GM13977 (cell line): ENCODE measurements around the gene IGLL5.

ENCODE experiments used
- DNase-seq: peaks from one replicate; pipeline ENCODE4 v3.0.0; 2012; ENCODE audit warnings: low spot score
- in situ Hi-C: fragments of 300-500 bp; cut with MboI; formaldehyde crosslinking; loops from one replicate; pipeline ENCODE4 v1.12.0; 2022; ENCODE audit warnings: low sequenced_read_pairs, low pct_unique_long_range_greater_than_20kb, mixed read lengths, inconsistent platforms; ENCODE audit not compliant: unreplicated experiment
- TF ChIP-seq, protein P1 (sequence below): IDR thresholded peaks from 2 replicates; pipeline ENCODE4 v1.5.1; 2012; ENCODE audit warnings: mild to moderate bottlenecking, control low read depth; ENCODE audit not compliant: insufficient read depth; ENCODE audit errors: extremely low read depth, missing control alignments

Gene IGLL5

GRCh38 chr22:22854466-22854865 lies 33.1 kb upstream of the IGLL5 start:
- TF ChIP-seq, protein P1, sequence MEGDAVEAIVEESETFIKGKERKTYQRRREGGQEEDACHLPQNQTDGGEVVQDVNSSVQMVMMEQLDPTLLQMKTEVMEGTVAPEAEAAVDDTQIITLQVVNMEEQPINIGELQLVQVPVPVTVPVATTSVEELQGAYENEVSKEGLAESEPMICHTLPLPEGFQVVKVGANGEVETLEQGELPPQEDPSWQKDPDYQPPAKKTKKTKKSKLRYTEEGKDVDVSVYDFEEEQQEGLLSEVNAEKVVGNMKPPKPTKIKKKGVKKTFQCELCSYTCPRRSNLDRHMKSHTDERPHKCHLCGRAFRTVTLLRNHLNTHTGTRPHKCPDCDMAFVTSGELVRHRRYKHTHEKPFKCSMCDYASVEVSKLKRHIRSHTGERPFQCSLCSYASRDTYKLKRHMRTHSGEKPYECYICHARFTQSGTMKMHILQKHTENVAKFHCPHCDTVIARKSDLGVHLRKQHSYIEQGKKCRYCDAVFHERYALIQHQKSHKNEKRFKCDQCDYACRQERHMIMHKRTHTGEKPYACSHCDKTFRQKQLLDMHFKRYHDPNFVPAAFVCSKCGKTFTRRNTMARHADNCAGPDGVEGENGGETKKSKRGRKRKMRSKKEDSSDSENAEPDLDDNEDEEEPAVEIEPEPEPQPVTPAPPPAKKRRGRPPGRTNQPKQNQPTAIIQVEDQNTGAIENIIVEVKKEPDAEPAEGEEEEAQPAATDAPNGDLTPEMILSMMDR = no peak
- in situ Hi-C loops = no loop called here
- no peak for DNase-seq

DNA sequence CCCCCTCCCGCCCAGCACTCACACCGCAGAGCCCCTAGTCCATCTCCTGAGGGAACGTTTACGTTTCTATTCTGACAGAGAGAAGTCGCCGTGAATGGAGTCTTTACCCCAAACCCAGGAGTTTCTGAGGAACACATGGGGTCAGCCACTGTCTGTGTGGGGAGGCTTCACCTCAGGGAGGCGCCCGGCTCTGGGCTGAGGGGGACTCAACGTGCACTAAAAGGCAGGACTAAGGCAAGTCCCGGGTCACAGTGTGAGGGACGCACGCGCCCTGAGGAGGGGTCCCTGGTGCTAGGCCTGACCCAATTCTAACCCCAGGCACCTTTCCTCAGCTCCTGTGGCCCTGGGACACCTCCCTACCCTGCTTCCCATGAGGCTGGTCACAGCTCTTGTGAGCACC lies 32.5 kb upstream of the IGLL5 start:
- no peak for DNase-seq
- TF ChIP-seq, protein P1 = no peak
- in situ Hi-C loops = no loop called here

DNA sequence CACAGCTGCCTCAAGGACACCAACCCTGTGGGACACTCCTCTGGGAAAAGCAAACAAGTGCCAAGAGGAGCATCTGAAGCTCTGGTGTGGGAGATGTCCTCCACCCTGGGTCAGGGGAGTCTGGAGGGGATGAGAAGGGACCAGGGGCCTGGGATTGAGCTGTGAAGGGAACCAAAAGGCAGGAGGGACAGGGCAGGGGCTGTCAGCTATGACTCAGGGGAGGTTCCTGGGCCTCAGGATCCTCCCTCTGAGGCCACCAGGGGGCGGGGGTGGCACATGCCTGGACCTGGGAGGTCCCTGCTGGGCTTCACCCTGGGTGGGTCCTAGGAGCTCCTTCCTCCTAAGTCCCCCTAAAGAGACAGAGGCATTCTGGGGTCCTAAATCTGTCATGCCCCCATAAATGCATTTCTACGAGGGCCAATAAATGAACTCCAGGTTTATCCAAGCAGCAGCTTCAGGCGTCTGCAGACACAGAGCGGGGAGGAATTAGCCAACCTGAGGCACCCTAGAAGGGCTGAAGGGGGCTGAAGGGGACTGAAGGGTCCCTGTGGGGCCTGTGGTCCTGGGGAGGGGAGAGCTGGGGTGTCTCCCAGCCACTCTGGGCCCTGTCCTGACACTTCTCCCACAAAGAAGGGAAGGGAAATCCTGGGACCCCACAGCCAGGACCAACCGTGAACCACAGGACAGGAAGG lies 31.9 kb upstream of the IGLL5 start:
- TF ChIP-seq, protein P1 = peak; percentile 33
- in situ Hi-C loops = no loop called here
- peak; percentile 32 for DNase-seq

GRCh38 chr22:22856364-22856763 lies 31.3 kb upstream of the IGLL5 start:
- in situ Hi-C loops = no loop called here
- TF ChIP-seq, protein P1 = no peak
- no peak for DNase-seq

DNA sequence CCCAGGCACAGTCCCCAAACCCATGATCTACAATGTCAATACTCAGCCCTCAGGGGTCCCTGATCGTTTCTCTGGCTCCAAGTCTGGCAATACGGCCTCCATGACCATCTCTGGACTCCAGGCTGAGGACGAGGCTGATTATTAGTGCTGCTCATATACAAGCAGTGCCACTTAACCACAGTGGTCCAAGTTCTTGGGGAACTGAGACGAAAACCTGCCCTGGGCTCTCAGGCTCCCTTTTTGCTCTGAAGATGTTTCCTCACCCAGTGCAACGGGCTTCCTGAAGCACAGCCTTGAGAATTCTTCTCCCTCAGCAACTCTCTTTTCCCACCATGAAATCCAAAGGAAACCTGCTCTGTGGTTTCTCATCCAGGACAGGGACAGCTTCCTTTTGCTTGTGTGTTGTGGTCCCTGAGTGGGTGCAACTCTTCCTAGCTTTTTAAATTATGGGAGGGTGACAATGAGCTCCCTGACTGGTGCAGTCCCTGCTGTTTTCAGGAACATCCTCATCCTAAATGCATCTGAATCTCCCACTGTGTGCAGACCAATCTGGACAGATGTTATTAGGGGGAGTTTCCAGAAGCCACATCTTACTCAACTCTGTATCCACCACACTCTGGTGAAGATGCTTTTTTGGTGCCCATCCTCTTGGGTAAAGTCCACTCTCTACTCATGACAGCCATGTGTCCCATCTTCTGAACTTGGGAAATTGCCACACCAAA lies 30.6 kb upstream of the IGLL5 start:
- TF ChIP-seq, protein P1 = no peak
- in situ Hi-C loops = no loop called here
- no peak for DNase-seq

- TF ChIP-seq, protein P1 = no peak
- in situ Hi-C loops = no loop called here
- no peak for DNase-seq
These were observed 29.7 kb upstream of the IGLL5 start for GRCh38 chr22:22857607-22858558.
